ENCODE data around the gene SLC35F1.

Gene SLC35F1

DNA sequence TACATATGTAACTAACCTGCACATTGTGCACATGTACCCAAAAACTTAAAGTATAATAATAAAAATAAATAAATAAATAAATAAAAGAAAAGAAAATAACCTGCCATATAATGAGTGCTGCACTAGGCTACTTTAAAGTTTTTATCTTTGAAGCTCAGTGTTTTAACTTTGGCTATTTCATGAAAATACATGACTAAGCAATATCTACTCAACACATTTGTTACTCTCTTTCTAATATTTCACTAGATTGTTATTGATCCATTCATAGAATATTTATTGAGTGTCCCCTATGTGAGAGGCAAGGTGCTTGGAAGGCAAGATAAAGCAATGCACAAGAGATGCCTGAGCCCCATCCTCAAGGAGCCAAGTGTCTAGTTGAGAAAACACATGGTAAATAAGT is 221.7 kb downstream of the SLC35F1 start:
- no peak for DNase-seq

DNA sequence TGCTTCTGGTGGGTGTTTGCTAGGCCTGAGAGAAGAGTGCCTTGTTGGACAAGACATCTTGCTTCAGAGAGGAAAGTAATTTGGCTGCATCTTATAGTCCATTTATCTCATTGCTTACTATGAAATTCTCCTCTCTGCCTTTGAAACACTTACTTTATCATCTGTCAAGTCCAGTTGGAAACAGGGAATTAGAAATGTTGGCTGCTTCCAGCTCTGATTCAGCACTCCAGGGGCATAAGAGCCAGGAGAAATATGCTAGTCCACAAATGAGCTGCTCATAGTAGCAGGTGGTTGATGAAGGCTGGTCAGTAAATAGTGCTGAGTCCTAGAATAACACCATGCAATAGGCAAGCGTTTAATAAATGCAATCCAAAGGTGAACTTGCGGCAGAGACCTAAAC is 227.1 kb downstream of the SLC35F1 start:
- DNase-seq = no peak

DNA sequence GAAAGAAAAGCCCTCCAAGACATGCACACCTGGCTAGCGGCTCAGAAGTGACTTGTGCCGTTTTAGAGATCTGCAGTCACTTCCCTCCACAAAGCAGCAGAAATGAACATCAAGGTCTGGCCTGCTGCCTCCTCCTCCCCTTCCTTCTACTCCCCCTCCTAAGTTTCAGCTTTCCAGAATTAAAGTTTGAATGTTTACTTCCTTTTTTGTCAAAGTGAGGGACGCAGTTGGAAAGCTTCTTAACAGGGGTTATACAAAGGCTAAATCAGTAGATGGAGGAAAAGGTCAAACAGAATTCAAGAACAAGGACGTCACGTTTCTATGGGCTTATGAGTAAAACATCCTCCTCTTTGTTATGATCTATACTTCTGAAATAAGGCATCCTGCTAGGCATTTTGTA is 227.7 kb downstream of the SLC35F1 start:
- no peak for DNase-seq

DNA sequence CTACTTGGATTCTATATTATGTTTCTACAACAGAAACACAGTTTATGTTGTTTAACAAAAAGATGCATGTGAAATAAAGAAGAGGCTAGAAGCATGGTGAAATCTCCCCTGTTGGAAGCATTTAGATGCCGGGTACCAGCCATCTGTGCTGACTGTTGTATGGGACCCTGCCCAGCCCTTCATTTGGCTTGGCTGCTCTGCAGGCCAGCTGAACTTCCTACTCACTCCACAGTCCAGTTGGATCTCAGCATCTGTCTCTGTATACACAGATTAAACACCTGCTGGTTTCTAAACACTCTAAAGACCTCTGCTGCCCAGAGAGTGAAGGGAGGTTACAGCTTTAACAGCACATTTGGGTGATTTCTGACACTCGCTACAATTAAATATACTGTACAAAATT is 228.3 kb downstream of the SLC35F1 start:
- DNase-seq = no peak

DNA sequence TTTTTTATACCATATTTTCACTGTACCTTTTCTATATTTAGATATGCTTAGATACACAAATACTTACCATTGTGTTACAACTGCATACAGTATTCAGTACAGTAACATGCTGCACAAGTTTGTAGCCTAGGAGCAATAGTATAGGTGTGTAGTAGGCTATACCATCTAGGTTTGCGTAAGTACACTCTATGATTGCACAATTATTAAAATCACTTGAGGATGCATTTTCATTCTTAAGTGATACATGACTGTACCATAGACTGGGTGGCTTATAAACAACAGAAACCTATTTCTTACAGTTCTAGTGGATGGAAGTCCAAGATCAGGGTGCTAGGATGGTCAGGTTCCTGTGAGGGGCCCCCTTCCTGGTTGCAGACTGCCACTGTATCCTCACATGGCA is 234.1 kb downstream of the SLC35F1 start:
- no peak for DNase-seq

DNA sequence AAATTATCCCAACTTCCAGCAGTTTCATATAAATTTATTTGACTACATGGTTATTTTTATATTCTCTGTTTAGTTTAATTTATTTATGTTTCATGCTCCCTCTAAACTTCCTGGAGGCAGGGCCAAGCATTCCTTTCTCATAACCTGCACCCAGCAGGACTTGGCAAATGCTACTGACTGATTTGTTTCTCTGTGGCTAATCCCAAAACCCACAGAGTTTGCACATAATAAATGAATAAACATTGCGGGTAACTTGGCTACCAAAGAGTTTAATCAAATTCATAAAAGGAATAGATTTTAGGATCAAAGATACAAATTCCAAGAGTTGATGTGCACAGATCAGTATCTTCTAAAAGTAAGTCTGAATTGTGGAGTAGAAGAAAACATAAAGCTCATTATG is 239.5 kb downstream of the SLC35F1 start:
- DNase-seq = no peak

DNA sequence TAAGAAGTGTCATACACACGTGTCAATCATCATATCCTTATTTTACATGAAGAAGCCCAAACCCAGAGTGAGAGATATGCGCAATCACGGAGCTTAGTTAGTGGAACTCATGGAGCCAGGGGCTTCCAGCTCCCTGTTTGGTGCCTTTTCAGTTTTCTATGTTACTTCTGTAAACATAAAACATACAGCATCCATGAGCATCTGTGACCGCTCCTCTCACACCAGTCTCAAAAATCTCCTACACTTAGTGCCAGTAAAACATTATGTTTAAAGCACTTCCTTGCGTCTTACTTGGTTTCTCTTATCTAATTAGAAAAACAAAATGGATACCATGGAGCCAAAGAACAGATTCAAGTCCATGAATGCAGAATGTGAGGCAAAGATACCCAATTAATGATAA is 240.4 kb downstream of the SLC35F1 start:
- no peak for DNase-seq

DNA sequence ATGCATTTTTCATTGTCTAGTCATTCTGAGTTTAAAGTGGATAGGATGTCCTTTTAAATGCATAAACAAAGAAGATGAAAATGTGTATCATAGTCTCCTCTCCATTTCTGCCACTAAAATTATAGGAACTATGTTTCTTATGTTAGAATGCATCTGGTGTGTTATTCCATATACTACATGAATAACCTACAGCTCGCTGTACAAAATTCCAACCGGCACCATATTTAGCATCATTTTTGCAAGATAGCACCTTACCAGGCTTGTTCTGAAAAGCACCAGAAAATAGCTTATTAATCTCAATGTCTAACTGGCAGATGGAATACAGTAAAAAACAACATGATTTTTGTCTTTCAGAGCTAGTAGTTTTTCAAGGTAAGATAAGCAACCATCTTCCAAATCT is 241.5 kb downstream of the SLC35F1 start:
- no peak for DNase-seq

DNA sequence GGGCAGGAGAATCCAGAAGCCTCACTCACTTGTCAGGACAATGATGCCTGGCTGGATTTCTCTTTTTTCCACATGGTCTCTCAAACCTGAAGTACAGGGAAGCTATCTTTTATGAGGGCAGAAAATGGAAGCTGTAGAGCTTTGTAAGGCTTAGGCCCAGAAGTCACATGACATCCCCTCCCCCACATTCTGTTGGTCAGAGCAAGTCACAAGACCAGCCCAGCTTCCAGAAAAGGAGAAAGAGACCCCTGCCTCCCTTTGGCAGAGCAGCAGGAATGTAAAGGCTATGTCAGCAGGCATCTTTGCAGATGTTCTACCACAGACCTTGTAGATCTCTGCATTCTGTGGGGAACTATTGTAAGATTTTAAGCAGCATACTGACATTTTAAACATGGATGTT is 245.5 kb downstream of the SLC35F1 start:
- no peak for DNase-seq

DNA sequence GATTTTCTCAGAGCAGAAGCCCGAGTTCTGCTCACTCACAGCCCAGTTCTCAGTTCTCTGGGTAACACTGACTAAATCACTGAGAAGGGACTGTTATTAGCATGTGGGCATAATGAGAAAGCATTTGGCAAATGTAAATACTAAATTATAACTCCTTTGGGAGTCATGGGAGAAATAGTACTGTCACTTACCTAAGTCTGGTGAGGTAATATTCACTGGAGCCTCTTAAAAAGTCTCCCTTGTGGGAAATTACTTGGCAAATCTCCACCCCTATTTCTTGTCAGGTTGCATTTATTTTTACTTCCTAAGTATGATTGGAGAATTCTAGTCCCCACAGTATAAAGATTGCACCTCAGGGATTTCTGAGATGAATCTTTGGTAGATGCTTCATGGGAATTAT is 254.3 kb downstream of the SLC35F1 start:
- DNase-seq = no peak

DNA sequence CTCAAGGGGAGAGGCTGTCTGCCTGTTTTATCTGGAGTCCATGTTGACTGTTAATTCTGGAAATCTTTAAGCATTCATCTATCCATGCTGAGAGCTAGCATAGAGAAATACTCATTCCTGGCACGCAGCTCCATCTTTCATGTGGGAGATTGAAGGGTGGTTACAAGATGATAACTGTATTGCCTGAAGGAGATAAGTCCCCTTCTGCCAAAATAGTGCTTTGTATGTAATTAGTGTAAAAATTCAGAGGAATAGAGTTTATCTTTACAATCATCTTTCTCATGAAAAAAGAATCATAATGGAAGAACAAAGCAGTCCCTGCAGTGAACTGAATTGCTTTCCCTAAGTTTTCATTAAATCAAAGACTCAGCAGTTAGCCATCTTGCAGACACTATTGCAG is 256.5 kb downstream of the SLC35F1 start:
- DNase-seq = no peak

DNA sequence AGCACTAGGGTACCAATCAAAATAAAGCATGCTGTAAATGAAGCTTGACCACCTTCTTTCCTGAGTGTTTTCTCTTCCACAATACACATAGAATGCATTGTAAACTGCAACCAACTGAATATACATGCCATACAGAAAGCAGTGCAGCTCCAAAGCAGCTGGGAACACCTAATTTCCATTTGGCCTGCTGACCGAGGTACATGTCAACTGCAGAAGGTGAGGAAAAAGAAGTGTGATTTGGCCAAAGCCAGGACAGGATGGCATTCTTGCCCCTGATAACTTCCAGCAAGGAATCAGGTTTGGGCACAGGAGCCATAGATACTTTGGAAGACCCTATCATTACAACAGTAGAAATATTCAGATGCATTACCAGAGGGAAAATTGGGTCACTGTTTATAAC is 258.4 kb downstream of the SLC35F1 start:
- DNase-seq = no peak

DNA sequence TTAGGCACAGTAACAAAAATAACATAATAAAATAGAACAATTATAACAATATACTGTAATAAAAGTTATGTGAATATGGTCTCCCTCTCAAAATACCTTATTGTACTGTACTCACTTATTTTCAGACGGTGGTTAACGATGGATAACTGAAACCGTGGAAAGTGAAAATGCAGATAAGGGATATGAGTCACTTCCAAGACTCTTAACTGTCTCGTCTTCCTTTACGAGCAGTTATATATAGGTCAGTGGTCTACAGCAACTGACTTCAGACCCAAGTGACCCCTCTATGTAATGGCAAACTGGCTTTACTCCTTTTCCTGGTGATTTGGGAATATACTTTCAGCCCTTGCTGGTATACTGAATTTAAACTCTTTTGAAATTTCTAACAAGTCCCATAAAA is 261.4 kb downstream of the SLC35F1 start:
- DNase-seq = no peak

DNA sequence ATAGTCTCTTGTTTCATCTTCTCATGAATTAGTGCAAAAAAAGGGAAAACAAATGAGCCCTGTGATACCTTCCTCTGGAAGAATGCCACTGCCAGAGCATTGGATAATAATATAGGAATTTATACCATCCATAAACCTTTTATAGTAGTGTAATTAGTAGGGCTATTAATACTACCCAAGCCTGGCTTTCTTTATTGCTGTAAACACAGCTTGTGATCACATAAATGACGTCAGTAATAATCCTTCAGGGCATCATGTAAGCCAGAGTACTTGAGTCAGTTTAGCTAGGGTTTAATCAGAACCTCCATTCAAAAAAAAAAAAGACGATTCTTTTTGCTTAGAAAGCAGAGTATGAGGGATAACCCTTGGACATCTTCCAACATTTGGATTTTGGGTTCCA is 264.8 kb downstream of the SLC35F1 start:
- DNase-seq = no peak

DNA sequence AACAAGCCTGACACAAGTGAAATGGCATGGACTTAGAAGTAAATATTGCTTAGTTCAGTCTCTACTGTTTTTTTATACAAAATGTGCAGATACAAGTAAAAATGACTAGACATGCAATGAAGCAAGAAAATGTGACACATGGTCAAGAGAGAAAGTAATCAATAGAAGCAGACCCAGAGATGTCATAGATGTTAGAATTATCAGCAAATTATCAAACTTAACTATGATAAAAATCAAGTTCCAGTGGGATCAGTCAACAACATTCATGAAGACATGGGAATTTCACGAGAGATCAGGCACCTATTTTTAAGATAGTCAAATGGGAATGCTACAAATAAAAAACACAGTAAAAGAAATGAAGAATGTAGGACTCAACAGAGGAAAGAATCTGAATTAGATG is 267.0 kb downstream of the SLC35F1 start:
- DNase-seq = no peak

DNA sequence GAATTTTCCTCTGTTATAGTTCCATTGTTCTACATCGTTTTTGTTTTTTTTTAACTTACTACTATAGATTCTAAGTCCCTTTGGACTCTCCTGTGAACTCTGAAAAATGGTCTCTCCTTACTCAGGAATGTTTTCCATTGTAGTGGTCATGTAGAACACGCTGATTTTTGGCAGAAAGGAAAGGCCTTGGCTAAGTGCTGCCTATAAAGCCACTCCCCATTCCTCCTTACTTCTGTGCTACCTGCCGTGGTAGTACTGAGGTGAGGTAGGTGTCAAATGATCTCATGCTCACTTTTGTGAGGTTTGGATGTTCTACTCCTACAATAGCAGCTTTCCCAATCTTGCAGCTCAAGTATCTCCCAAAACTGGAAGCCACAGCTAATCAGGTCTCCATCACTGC is 270.7 kb downstream of the SLC35F1 start:
- DNase-seq = no peak

DNA sequence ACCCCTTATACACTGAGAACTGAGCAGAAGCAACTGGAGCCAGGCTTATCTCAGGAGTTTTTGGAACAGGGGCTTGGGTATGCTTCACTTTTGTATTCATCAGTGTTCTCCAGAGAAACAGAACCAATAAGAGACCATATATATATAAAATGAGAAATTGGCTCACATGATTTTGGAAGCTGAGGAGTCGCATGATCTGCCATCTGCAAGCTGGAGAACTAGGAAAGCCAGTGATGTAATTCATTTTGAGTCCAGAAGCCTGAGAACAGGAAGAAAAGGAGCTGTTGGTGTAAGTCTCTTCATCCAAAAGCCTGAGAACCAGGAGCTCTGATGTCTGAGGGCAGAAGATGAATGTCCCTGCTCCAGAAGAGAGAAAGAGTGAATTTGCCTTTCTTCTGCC is 272.0 kb downstream of the SLC35F1 start:
- no peak for DNase-seq

DNA sequence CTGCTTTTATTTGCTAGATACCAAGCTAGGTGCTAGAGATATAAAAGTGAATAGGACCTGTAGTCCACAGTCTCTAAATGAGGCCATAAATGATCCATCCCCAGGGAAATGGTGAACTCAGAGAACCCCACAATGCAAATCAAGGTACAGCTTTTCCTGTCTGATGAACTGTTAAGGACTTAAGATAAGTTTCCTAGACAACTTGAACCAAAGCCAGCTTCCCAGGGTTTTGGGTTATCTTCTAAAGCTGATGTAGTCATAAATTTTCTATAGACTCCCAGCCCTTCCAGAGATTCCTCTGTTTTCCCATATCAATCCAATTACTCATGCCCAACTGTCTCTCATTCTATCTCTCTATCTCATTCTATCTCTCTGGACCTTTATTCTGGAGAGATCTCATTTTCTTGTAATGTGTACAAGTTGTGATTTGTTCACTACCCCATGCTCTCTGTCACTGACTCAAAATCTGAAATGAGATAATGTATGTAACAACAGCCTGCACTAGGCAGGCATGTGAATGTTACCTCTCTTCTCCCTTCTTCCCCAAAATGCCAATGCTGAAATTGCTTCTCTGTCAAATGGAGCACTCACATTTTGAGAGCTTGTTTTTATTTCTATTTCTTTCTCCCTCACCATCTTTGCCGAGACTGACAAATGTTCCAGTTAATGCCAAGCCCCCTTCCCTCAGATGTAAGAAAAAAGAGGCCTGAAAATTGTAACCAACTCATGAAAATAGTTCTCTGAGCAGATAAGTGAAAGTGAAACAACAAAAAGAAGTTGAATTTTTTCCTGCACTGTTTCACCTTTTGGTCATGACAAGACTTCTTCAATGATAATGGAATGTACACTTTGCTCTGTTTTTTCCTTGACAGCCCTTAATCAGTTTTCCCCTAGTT is 279.9 kb downstream of the SLC35F1 start:
- no peak for DNase-seq

DNA sequence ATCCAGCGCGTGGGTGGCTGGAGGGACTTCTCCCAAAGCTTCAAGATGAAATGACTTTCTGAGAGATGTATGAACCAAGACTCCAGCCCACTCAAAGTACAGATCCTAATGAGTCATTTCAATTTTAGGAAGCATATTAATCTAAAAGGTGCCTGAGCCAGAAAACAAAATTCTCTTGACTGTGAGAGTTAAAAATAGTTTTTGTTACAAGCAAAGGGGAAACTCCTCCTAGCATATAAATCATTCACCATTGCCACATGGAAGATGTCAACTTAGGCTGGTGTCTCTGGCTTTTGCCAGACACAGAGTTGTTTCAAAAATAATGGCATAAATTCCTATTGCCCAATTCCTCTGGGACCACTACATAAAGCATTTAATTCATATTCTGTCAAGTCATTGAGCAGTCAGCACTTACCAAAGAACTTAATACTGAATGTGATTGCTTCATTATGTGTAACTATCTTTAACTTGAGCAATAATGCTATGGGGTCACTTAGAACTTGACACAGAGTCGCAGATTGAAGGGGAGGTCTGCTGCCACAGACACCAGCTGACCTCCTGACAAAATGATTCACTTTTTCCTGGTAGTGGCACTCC is 280.6 kb downstream of the SLC35F1 start:
- no peak for DNase-seq

DNA sequence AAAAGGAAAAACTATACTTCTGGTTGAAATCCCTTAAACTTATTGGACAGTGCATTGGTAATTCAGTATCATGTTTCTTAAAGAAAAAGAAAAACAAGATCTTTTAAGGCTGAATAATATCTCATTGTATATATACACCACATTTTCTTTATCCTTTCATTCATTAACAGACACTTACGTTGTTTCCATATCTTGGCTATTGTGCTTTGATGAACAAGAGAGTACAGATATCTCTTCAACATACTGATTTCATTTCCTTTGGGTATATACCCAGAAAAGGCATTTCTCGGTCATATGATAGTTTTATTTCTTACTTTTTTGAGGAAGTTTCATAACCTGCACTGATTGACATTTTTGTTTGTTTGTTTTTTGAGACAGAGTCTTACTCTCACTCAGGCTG is 281.5 kb downstream of the SLC35F1 start:
- DNase-seq = no peak

DNA sequence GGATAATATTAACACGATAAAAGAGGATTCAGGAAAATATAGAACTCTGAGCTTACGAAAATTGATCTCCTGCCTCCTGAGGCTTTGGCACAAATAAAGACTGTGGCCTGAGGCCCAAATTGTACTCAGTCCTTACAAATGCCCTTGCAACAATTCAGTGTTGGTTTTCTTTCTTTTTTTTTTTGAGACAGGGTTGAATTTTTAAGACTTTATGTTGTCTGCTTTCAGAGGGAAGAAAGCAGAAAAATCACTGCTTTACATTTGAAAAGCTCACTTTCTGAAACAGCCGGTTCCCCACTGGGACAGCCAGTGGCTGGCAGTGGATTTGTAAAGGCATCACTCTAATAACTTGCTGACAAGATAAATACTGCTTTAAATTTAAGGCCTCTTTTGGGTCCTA is 290.5 kb downstream of the SLC35F1 start:
- no peak for DNase-seq

DNA sequence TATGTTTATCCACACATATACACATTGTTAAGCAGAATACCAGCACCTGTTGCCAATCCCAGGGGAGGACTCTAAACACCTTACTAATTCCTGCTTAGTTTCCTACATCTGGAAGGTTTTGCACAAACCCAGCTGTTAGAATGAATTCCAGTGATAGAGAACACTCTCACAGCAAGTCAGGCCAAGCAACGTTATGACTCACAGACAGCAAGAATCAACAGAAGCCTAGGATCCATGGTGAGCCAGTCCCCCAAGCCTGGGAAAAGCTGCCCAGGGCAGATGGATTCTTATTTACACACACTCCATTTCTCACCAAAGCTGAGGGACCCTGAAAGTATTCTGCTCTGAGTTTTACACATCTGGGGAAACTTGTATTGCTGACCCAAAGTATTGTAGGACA is 291.7 kb downstream of the SLC35F1 start:
- no peak for DNase-seq

DNA sequence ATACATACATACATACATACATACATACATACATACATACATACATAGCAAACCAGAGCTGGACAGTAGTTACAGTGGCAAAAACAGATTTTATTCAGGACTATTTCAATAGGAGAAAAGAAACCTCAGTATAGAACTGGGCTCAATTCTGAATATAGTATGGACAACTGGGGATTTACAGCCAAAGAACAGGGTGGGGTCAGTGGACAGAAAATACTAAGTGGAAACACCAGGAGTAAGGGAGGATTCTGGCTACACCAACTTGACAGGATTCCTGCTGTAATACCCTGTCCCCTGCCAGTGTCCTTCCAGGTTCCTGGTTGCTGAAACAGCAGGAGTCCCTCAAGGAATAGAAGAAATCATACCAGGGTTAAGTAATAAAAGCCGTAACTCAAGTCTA is 293.1 kb downstream of the SLC35F1 start:
- DNase-seq = no peak

DNA sequence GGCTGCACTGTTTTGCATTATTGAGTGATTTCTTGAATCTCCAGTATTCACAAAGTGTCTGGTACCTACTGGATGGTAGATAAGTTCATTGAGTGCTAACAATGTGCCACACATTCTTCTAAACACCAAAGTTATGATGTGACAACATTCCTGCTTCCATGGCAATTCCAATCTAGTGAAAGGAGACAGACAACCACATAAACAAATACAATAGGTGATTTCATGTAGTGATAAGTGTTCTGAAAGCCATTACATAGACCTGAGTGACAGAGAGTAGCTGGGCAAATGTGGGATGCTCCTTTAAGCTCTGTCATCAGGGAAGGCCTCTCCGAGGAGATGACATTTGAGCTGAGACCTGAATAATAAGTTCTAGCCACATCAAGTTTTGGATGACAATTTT is 295.5 kb downstream of the SLC35F1 start:
- no peak for DNase-seq

DNA sequence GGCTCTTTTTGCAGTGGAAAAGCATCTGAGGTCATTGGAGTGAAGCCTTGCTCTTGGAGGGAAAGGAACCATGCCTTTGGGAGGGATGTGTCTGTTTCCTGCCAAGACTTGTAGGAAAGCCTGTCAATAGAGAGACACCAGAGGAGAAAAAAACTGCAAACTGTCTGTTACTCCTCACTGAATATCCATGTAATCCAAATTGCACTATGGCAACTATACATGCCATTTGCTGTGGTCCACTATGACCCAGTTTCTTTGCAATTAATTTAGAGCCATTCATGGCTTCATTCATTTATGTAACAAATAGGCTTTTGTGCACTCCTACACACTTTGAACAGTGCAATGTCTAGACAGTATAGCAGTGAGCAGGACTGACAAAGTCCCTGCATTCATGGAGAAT is 296.5 kb downstream of the SLC35F1 start:
- no peak for DNase-seq
